ENCODE measurements around the gene EPDR1. TPM values are rescaled to one million over a fixed set of nuclear protein-coding genes. Genes with fewer than 3 reads are reported as not detected.

Gene EPDR1
- total RNA-seq, 6 donors from 2014 or later: 57.2 to 107 (median 96.1) TPM

GRCh38 chr7:37912756-37913155 is 7.7 kb upstream of the EPDR1 start:
- no peak overlapping the region for H3K27ac ChIP-seq
- H3K4me3 ChIP-seq: no peak overlapping the region
- no peak for ATAC-seq (ENCODE audit: low FRiP score in 2 of 2)

GRCh38 chr7:37915438-37915837 is 5.0 kb upstream of the EPDR1 start:
- Histone ChIP-seq H3K4me1 (peaks cover 16 to 30% (median 27%) of the 10 kb centered on the region in 4 donors), H3K27me3 (peaks cover 0 to 5% (median 0%) of the 10 kb centered on the region in 4 donors), H3K9me3 (no peaks in the 10 kb centered on the region), H3K4me3 (peak overlapping the region in 1 of 4 donors; percentile 59), H3K36me3 (no peaks in the 10 kb centered on the region), H3K27ac (peak overlapping the region in 1 of 4 donors; percentile 22)
- DNase-seq (no peak), ATAC-seq (ENCODE audit: low FRiP score in 2 of 2) (no peak)
- TF ChIP-seq EP300 (IDR thresholded peaks at IDR 0.05) (no peak), POLR2A (IDR thresholded peaks at IDR 0.05) (no peak), CTCF (IDR thresholded peaks at IDR 0.05) (no peak), POLR2AphosphoS5 (IDR thresholded peaks at IDR 0.05) (no peak)
- 11 to 21% methylated on average over 5 of the region's 5 CpGs for WGBS, 2 donors

More at GRCh38 chr7:37912756-37913155, 7.7 kb upstream of the EPDR1 start:
- 59 to 62% methylated on average over 2 of the region's 2 CpGs for WGBS, 2 donors
- DNase-seq: no peak
- no peak for TF ChIP-seq EP300 (IDR thresholded peaks at IDR 0.05)
- TF ChIP-seq POLR2AphosphoS5 (IDR thresholded peaks at IDR 0.05): no peak
- TF ChIP-seq POLR2A (IDR thresholded peaks at IDR 0.05): no peak
- TF ChIP-seq CTCF (IDR thresholded peaks at IDR 0.05): no peak
- Histone ChIP-seq H3K4me1 (peaks cover 16 to 27% (median 21%) of the 10 kb centered on the region in 4 donors), H3K36me3 (no peaks in the 10 kb centered on the region), H3K27me3 (peaks cover 0 to 5% (median 0%) of the 10 kb centered on the region in 4 donors), H3K9me3 (no peaks in the 10 kb centered on the region)

- ATAC-seq (ENCODE audit: low FRiP score in 2 of 2): peak; percentile 27 to 40
- peak; percentile 24 to 87 for DNase-seq
- peak overlapping the region; percentile 19 to 70 (median 29) for H3K27ac ChIP-seq
- H3K4me3 ChIP-seq: peak overlapping the region; percentile 36 to 60 (median 58)
- WGBS, 2 donors: 5 to 12% methylated on average over 14 to 40 of the region's 57 CpGs
- TF ChIP-seq CTCF (IDR thresholded peaks at IDR 0.05): no peak
- TF ChIP-seq POLR2AphosphoS5 (IDR thresholded peaks at IDR 0.05): no peak
- TF ChIP-seq EP300 (IDR thresholded peaks at IDR 0.05): no peak
- no peak for TF ChIP-seq POLR2A (IDR thresholded peaks at IDR 0.05)
- H3K9me3 ChIP-seq: no peaks in the 10 kb centered on the region
- peaks cover 0 to 5% (median 0%) of the 10 kb centered on the region in 4 donors for H3K27me3 ChIP-seq
- H3K4me1 ChIP-seq: peaks cover 16 to 36% (median 28%) of the 10 kb centered on the region in 4 donors
- H3K36me3 ChIP-seq: no peaks in the 10 kb centered on the region
Observed at GRCh38 chr7:37916017-37916672, 4.3 kb upstream of the EPDR1 start.

- H3K27ac ChIP-seq: peak within 1 kb of the TSS; percentile 19 to 70 (median 32)
- 1 to 3% methylated on average over 20 to 35 of the region's 46 CpGs for WGBS, 2 donors
- no peaks in the 10 kb centered on the region for H3K36me3 ChIP-seq
- TF ChIP-seq CTCF (IDR thresholded peaks at IDR 0.05) (peak; percentile 25 to 68 (median 48)), POLR2AphosphoS5 (IDR thresholded peaks at IDR 0.05) (no peak)
- ATAC-seq (ENCODE audit: low FRiP score in 2 of 2): peak; percentile 79 to 88
- H3K4me3 ChIP-seq: peak within 1 kb of the TSS; percentile 36 to 60 (median 58)
- H3K9me3 ChIP-seq: no peaks in the 10 kb centered on the region
- H3K27me3 ChIP-seq: peaks cover 0 to 5% (median 0%) of the 10 kb centered on the region in 4 donors
- DNase-seq: peak; percentile 47 to 91
- H3K4me1 ChIP-seq: peaks cover 16 to 39% (median 30%) of the 10 kb centered on the region in 4 donors
Observed at GRCh38 chr7:37916673-37917660, 3.5 kb upstream of the EPDR1 start, which contains the start of gene SFRP4. Gene SFRP4 (minus strand): TSS chr7:37916817. CDS start chr7:37916537, 280 bp downstream.
